GM19463 (cell line): Measurements from ENCODE around the gene ADGRV1.

Experiments
- ATAC-seq: cut with Tn5 transposase; IDR thresholded peaks from one replicate; pipeline ENCODE4 v1.9.1; 2021; ENCODE audit warnings: mild to moderate bottlenecking, moderate library complexity; ENCODE audit not compliant: unreplicated experiment

The ADGRV1 gene

DNA sequence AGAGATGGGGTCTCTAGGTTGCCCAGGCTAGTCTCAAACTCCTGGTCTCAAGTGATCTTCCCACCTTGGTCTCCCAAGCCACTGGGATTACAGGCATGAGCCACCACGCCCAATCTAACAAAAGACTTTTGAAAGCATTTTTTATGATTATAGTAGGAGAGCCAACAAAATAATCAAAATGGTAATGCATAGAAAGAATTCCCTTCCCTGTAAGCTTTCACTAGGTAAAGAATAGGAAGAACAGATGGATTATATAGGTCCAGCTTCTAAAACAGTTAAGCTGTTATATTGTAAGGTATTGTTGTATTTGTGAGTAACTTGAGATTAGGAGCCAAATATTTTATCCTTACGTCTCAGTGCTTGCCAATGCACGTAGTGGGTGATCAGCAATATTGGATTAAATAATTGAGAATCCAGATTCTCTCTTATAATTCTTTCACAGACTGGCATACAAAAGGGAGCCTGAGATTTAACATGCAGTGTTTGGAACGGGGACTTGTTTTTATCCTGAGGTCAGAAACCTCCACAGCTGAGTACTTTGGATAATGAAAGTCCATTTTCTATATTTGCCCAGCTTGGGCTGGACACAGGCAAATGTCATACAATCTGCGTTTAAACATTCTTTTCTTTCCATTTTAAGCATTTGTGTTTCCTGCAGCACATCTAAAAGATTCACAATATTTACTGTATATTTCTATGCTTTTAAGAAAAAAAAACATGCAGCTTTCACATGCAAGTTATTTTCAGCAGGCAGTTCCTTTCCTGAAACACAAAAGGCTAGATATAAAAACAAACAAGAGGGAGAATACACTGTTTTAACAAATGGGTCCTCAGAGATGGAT lies 586.1 kb downstream of the ADGRV1 start:
- no peak for ATAC-seq

DNA sequence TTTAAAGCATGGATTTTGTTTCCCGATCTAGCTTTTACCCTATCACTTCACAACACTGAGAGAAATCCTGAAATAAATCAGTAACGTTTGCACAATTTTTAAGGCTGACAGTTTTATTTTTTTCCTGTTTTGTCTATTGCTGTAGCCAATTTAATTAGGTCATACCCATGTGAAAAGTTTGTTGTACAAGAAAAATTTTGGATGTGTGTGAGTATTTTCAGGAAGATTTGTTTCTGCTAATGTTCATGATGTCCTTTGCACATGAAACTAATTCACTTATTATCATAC lies 586.7 kb downstream of the ADGRV1 start:
- ATAC-seq: no peak

DNA sequence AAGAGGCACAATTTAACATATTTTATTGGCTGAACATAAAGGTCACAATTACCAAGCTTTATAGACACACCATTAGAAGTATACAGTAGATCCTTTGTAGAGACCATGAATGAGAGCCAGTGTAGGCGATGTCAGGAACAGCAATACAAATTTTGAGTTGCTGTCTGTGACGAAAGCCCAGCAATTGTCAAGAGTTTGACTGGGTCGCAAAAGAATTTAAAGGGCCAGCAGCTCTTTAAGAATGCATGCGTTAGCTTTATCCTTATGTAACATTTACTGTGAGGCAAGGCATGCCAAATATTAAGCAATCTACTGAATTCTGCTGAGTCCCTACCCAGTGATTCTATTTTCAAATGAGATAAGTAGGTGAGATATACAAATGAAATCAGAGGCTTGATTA lies 587.6 kb downstream of the ADGRV1 start:
- ATAC-seq: no peak

DNA sequence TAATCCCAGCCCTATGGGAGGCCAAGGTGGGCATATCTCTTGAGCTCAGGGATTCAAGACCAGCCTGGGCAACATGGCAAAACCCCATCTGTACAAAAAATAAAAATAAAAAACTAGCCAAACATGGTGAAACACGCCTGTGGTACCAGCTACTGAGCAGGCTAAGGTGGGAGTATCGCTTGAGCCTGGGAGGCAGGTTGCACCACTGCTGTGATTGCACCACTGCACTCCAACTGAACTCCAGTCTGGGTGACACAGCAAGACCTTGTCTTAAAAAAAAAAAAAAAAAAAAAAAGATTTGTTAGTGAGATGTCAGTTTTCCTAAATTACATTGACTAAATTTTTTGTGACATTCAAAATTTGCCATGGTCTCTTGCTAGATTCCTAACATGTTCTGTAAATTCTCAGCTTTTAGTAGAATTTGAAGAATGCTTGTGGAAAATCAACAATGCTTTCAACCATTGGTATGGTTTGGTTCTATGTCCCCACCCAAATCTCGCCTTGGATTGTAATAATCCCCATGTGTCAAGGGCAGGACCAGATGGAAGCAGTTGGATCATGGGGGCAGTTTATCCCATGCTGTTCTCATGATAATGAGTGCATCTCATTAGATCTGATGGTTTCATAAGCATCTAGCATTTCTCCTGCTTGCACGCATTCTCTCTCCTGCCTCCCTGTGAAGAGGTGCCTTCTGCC lies 588.5 kb downstream of the ADGRV1 start:
- ATAC-seq: no peak

DNA sequence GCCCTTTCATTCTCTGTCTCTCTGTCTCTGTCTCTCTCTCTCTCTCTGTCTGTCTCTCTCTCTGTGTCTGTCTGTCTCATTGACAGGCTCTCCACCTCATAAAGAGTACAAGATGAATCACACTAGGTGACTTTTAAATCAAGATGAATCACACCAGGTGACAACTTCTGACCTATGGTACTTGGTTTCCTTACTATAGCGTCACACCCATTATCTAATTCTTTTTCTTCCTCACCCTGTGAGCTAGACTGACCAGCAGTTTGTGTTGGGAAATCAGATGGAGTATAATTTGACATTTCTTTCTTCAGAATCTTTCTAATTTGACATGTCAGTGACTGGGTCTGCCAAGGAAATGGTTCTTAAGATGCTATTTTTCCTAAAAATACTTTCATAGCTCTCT lies 591.6 kb downstream of the ADGRV1 start:
- no peak for ATAC-seq

DNA sequence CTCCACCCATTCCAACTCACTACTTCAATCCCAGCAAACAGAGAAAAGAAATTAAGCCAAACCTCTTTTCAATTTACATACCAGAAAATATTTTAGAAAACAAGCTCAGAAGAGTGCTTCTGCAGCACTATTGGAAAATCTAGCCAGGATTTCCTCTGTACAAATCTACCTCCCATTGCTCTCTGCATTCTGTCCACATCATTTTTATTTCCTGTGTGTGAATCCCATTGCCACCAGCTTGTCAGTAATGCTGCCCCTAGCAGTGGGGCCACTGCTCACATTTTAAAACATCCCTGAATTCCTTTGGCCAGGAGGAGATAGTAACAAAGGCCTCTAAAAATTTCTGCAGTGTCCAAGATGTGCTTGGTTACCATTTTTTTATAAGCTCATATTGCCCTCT lies 592.0 kb downstream of the ADGRV1 start:
- ATAC-seq: no peak

GRCh38 chr5:91151947-91152346 lies 593.4 kb downstream of the ADGRV1 start:
- no peak for ATAC-seq

DNA sequence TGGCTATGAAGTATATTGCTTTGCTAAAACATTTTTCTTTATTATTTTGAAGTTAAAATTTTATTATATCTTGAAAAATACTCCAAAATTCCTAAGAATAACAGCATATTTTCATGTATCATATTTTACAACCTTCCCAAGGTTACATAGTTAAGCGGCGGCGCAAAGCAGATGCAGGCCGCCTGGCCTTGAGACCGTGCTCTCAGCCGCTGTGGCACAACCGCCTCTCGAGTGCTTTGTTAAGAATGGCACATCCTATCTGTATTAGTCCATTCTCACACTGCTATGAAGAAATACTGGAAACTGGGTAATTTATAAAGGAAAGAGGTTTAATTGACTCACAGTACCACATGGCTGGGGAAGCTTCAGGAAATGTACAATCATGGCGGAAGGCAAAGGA lies 595.7 kb downstream of the ADGRV1 start:
- ATAC-seq: no peak

- ATAC-seq: no peak
Observed at GRCh38 chr5:91155274-91155673, 596.7 kb downstream of the ADGRV1 start.

DNA sequence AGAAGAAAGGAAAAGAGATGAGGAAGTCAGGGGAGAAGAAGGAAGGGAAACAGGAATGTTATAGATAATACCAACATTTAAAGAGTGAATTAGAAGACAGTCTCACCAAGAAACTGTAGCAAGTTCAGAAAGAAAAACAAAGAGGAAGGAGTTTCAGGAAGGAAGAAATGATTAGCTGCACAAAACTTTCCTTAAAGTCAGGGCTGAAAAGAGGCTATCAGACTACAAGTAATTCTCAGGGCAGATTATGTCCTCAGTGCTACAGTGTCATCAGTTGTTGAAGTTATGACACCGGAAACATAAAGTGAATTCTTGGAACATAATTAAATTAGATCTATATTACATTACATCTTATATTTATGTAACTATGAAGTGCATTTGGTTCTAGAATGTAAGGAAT lies 597.6 kb downstream of the ADGRV1 start:
- ATAC-seq: no peak

DNA sequence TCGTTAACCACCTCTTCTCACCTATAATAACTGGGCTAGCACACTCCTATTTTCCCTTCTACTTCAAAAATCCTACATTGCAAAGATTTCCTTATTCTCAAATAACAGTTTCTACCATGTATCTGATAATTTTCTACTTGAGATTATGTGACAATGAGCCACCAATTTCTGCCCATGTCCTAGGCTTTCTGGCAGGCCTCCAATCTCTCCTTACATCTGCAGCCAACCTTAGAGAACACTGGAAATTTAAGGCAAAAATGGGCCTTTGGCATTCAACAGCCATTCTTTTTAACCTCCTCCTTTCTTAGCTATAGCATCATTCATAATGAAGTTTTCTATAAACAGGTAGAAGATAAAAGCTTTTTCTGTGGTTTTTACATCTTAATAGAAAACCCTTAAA lies 599.4 kb downstream of the ADGRV1 start:
- no peak for ATAC-seq

DNA sequence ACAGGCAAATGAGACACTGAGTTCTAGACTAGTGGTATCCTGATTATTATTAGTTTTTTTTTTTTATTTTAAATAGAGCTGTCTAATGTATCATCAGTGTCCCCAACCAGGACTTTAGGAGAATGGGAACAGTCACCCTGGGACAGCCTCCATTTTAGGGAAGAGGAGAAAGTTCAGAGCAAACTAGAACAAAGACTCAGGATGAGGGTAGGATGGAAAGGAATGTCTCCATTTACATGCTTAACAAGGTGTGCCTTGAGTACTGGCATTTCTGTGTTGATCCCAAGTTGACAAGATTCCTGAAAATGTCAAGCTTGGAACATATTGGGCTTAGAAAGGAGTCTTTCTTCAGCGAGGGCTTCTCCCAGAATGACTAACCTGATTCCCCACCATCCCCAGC lies 601.0 kb downstream of the ADGRV1 start:
- no peak for ATAC-seq

DNA sequence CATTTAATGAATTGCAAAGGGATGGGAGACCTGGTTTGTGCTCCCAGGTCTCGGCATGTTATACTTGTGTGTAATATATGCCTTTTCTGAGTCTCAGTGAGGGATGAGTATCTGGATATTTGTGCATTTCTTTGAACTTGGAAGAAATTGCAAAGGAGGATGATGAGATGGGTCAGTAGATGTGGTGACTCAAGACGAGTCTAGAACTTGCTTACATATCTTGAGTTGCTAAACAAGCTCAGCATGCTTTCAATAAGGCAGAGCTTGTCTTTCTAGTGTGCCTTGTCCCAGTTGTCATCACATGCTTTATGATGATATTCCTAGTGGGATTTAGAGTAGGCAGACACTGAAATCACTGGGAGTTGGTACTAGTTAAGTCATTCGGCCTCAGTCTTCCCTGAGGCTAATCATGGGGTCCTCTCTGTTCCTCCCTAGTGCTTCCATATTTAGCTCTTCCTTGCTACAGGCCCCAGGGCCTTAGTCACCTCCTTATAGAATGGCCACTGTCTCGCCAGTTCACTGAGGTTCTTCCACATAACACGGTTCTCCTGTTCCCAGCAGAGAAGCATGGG lies 602.2 kb downstream of the ADGRV1 start:
- no peak for ATAC-seq

GRCh38 chr5:91162534-91163381 lies 604.2 kb downstream of the ADGRV1 start:
- ATAC-seq: peak; percentile 98

- no peak for ATAC-seq
Observed at GRCh38 chr5:91164424-91164823, 605.8 kb downstream of the ADGRV1 start.

GRCh38 chr5:91166059-91166807 lies 607.6 kb downstream of the ADGRV1 start:
- ATAC-seq: no peak

GRCh38 chr5:91168859-91169258 lies 610.3 kb downstream of the ADGRV1 start:
- ATAC-seq: no peak

- no peak for ATAC-seq
Observed at GRCh38 chr5:91170266-91170665, 611.7 kb downstream of the ADGRV1 start.

DNA sequence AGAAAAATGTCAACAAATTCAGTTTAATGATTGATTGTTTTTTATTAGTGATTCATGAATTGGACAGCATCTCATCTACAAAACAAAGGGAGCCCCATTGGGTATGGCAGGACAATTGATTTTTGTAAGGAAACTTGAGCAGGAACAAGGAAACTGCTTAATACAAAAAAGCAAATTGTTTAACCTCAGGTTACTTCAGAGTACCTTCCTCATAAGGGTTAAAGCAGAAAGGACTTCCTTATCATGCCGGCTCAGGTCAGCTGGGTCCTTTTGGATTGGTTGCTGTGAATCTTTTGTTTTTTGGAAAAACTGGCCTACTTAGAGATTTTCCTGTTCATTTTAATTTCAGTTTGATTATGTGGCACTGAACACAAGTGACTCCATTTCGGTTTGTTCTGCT lies 612.7 kb downstream of the ADGRV1 start:
- no peak for ATAC-seq

- ATAC-seq: no peak
Observed at GRCh38 chr5:91174396-91174795, 615.8 kb downstream of the ADGRV1 start.

DNA sequence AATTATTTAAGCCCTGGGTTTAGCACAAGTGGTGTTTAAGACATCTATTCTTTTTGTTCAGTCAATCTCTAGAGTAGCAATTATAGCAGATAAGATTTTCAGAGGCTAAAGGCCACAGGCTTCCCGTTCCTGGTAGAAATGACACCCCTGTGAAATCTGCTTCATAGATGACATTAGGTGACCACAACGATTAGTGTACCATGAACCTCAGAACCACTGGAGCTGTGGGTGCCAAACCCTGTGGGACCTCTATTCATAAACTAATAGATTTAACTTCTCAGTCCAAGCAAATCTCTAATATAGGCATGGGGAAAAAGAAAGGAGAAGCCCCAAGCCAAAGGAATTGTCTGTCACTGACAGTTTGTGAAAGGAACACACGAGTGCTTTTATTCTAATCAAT lies 617.1 kb downstream of the ADGRV1 start:
- ATAC-seq: peak; percentile 58
